HEK293 (cell line): ENCODE data around the gene FCMR.

Experiments used
- CTCF ChIA-PET: fragments of 350-600 bp; formaldehyde crosslinking; extraction: SDS; loops from one replicate; lab custom pipeline; 2021; ENCODE audit warnings: antibody characterized with exemption; lab: Yijun Ruan, JAX
- POLR2A ChIA-PET: fragments of 300-600 bp; formaldehyde crosslinking; extraction: SDS; loops from one replicate; lab custom pipeline; 2020; ENCODE audit warnings: antibody characterized with exemption, inconsistent platforms; lab: Yijun Ruan, JAX
- H3K27ac ChIP-seq: fragments of 200-500 bp; sonication (Bioruptor generic); 2 replicates; pipeline ENCODE4 v1.5.1; 2014; ENCODE audit warnings: low read depth, low read length, control low read depth, inconsistent platforms; ENCODE audit errors: extremely low read depth
- H3K36me3 ChIP-seq, 2 experiments: fragments of 200-500 bp in 1 of 2; sonication (Bioruptor generic) in 1 of 2; 1 replicate in 1 of 2; 2 replicates in 1 of 2; pipeline ENCODE4 v1.5.1; 2014 to 2017; ENCODE audit warnings: inconsistent platforms in 2 of 2, low read length in 2 of 2; ENCODE audit not compliant: control insufficient read depth in 2 of 2, insufficient read depth in 1 of 2
- H3K4me1 ChIP-seq: fragments of 200-500 bp; sonication (Bioruptor generic); 2 replicates; pipeline ENCODE4 v1.5.1; 2014; ENCODE audit warnings: mild to moderate bottlenecking, low read length, inconsistent platforms; ENCODE audit not compliant: control insufficient read depth, insufficient read depth
- H3K4me3 ChIP-seq: 2 replicates; pipeline ENCODE4 v1.5.1; 2011; ENCODE audit warnings: low read depth, mild to moderate bottlenecking, control low read depth, low read length, moderate library complexity
- H3K9me3 ChIP-seq: fragments of 200-500 bp; sonication (Bioruptor generic); 2 replicates; pipeline ENCODE4 v1.5.1; 2014; ENCODE audit warnings: low read depth, low read length, inconsistent platforms; ENCODE audit not compliant: control insufficient read depth, insufficient read depth
- FEZF1 ChIP-seq: fragments of 450-650 bp; formaldehyde crosslinking; IDR thresholded peaks from 2 replicates; pipeline ENCODE4 v1.5.1; 2016; ENCODE audit warnings: missing biosample characterization, missing genetic modification characterization
- GLIS1 ChIP-seq: fragments of 450-650 bp; formaldehyde crosslinking; IDR thresholded peaks from 2 replicates; pipeline ENCODE4 v1.5.1; 2016; ENCODE audit warnings: missing biosample characterization, missing genetic modification characterization
- SCRT1 ChIP-seq: fragments of 450-650 bp; formaldehyde crosslinking; IDR thresholded peaks from 2 replicates; pipeline ENCODE4 v1.5.1; 2016; ENCODE audit warnings: missing biosample characterization, missing genetic modification characterization, borderline replicate concordance
- ZBTB48 ChIP-seq: fragments of 450-650 bp; formaldehyde crosslinking; IDR thresholded peaks from 2 replicates; pipeline ENCODE4 v1.5.1; 2016; ENCODE audit warnings: missing biosample characterization, missing genetic modification characterization
- ZBTB7A ChIP-seq: fragments of 450-650 bp; formaldehyde crosslinking; IDR thresholded peaks from 2 replicates; pipeline ENCODE4 v1.5.1; 2016; ENCODE audit warnings: low read depth, missing biosample characterization, missing genetic modification characterization
- ZFP37 ChIP-seq: fragments of 450-650 bp; formaldehyde crosslinking; IDR thresholded peaks from 2 replicates; pipeline ENCODE4 v1.5.1; 2016; ENCODE audit warnings: missing biosample characterization, missing genetic modification characterization
- ZIC2 ChIP-seq: fragments of 450-650 bp; formaldehyde crosslinking; IDR thresholded peaks from 2 replicates; pipeline ENCODE4 v1.5.1; 2016; ENCODE audit warnings: missing biosample characterization, missing genetic modification characterization
- ZNF155 ChIP-seq: fragments of 450-650 bp; formaldehyde crosslinking; IDR thresholded peaks from 2 replicates; pipeline ENCODE4 v1.5.1; 2016; ENCODE audit warnings: missing biosample characterization, missing genetic modification characterization
- ZNF19 ChIP-seq: fragments of 450-650 bp; formaldehyde crosslinking; IDR thresholded peaks from 2 replicates; pipeline ENCODE4; 2016; ENCODE audit warnings: missing biosample characterization, missing genetic modification characterization, low read depth
- ZNF292 ChIP-seq: fragments of 450-650 bp; formaldehyde crosslinking; IDR thresholded peaks from 2 replicates; pipeline ENCODE4 v1.5.1; 2016; ENCODE audit warnings: low read depth, missing biosample characterization, missing genetic modification characterization, borderline replicate concordance
- ZNF529 ChIP-seq: fragments of 450-650 bp; formaldehyde crosslinking; IDR thresholded peaks from 2 replicates; pipeline ENCODE4 v1.5.1; 2017; ENCODE audit warnings: missing genetic modification characterization, missing biosample characterization; ENCODE audit not compliant: insufficient replicate concordance
- ZNF561 ChIP-seq: fragments of 450-650 bp; IDR thresholded peaks from 2 replicates; pipeline ENCODE4 v1.5.1; 2018; ENCODE audit warnings: missing biosample characterization, missing genetic modification characterization, borderline replicate concordance
- ZNF585B ChIP-seq: fragments of 450-650 bp; formaldehyde crosslinking; IDR thresholded peaks from 2 replicates; pipeline ENCODE4 v1.5.1; 2016; ENCODE audit warnings: missing biosample characterization, missing genetic modification characterization
- ZNF664 ChIP-seq: fragments of 450-650 bp; formaldehyde crosslinking; IDR thresholded peaks from 2 replicates; pipeline ENCODE4 v1.5.1; 2016; ENCODE audit warnings: missing biosample characterization, missing genetic modification characterization
- ZNF776 ChIP-seq: fragments of 450-650 bp; formaldehyde crosslinking; IDR thresholded peaks from 2 replicates; pipeline ENCODE4 v1.5.0; 2017; ENCODE audit warnings: missing biosample characterization, missing genetic modification characterization, borderline replicate concordance
- ZNF777 ChIP-seq: fragments of 450-650 bp; formaldehyde crosslinking; IDR thresholded peaks from 2 replicates; pipeline ENCODE4 v1.5.1; 2017; ENCODE audit warnings: missing biosample characterization, missing genetic modification characterization, borderline replicate concordance
- ZNF837 ChIP-seq: fragments of 450-650 bp; formaldehyde crosslinking; IDR thresholded peaks from 2 replicates; pipeline ENCODE4 v1.5.1; 2016; ENCODE audit warnings: missing biosample characterization, missing genetic modification characterization
- TF ChIP-seq, protein P1 (sequence below): fragments of 450-650 bp; formaldehyde crosslinking; IDR thresholded peaks from 2 replicates; pipeline ENCODE4 v1.5.1; 2016; ENCODE audit warnings: missing biosample characterization, missing genetic modification characterization
- TF ChIP-seq, protein P2 (sequence below): fragments of 450-650 bp; formaldehyde crosslinking; IDR thresholded peaks from 2 replicates; pipeline ENCODE4 v1.5.1; 2016; ENCODE audit warnings: missing biosample characterization, missing genetic modification characterization
- TF ChIP-seq, protein P3 (sequence below): fragments of 450-650 bp; formaldehyde crosslinking; IDR thresholded peaks from 2 replicates; pipeline ENCODE4 v1.5.1; 2016; ENCODE audit warnings: missing biosample characterization, missing genetic modification characterization
- TF ChIP-seq, protein P4 (sequence below): fragments of 450-650 bp; formaldehyde crosslinking; conservative IDR thresholded peaks from 2 replicates; pipeline ENCODE4 v1.5.1; 2016; ENCODE audit warnings: low read depth, missing biosample characterization, missing genetic modification characterization

The FCMR gene

DNA sequence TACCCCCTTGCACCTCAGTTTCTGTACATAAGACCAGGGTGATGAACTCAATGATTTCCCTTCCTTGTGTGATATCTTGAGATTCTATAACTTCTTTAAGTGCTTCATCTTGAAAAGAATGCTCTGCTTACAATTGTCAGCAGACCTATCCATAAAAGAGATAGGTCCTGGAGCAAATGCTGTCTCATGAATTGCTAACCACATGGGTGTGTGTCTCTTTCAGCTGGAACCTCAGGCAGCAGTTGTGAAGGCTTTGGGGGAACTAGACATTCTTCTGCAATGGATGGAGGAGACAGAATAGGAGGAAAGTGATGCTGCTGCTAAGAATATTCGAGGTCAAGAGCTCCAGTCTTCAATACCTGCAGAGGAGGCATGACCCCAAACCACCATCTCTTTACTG is 53.5 kb downstream of the FCMR start (continued):
- TF ChIP-seq ZNF776 (tag by site-specific recombination) = no peak

DNA sequence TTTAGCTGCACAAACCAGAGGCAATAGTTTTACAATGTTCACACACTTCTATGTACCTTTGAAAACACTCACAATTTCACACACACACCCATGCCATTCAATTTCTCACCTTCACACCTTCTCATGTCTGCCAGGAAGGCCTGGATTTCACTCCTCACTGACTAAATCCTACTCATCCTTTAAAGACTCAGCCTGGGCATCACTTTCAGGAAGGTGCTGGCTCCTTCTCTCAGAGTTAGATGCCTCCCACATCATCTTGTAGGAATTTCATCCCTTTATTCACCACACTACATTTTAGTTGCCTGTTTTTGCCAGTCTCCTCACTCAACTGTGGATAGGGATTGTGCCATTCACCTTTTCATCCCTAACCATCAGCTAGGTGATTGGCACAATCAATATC is 54.0 kb downstream of the FCMR start:
- no peaks in the 10 kb centered on the region for H3K9me3 ChIP-seq
- no peaks in the 10 kb centered on the region for H3K36me3 ChIP-seq
- TF ChIP-seq GLIS1 (no peak), FEZF1 (no peak), ZNF777 (no peak), ZNF529 (tag by site-specific recombination) (no peak), ZBTB48 (no peak), ZNF292 (no peak), ZNF585B (tag by site-specific recombination) (no peak), ZFP37 (tag by site-specific recombination) (no peak), ZNF561 (tag by site-specific recombination) (no peak), ZNF155 (tag by site-specific recombination) (no peak), ZNF837 (tag by site-specific recombination) (no peak), ZIC2 (tag by site-specific recombination) (no peak), ZBTB7A (tag by site-specific recombination) (no peak), SCRT1 (no peak), ZNF664 (tag by site-specific recombination) (no peak), ZNF19 (tag by site-specific recombination) (no peak)
- TF ChIP-seq, protein P1, sequence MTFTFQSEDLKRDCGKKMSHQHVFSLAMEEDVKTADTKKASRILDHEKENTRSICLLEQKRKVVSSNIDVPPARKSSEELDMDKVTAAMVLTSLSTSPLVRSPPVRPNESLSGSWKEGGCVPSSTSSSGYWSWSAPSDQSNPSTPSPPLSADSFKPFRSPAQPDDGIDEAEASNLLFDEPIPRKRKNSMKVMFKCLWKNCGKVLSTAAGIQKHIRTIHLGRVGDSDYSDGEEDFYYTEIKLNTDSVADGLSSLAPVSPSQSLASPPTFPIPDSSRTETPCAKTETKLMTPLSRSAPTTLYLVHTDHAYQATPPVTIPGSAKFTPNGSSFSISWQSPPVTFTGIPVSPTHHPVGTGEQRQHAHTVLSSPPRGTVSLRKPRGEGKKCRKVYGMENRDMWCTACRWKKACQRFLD (tag by site-specific recombination) = no peak
- TF ChIP-seq, protein P2, sequence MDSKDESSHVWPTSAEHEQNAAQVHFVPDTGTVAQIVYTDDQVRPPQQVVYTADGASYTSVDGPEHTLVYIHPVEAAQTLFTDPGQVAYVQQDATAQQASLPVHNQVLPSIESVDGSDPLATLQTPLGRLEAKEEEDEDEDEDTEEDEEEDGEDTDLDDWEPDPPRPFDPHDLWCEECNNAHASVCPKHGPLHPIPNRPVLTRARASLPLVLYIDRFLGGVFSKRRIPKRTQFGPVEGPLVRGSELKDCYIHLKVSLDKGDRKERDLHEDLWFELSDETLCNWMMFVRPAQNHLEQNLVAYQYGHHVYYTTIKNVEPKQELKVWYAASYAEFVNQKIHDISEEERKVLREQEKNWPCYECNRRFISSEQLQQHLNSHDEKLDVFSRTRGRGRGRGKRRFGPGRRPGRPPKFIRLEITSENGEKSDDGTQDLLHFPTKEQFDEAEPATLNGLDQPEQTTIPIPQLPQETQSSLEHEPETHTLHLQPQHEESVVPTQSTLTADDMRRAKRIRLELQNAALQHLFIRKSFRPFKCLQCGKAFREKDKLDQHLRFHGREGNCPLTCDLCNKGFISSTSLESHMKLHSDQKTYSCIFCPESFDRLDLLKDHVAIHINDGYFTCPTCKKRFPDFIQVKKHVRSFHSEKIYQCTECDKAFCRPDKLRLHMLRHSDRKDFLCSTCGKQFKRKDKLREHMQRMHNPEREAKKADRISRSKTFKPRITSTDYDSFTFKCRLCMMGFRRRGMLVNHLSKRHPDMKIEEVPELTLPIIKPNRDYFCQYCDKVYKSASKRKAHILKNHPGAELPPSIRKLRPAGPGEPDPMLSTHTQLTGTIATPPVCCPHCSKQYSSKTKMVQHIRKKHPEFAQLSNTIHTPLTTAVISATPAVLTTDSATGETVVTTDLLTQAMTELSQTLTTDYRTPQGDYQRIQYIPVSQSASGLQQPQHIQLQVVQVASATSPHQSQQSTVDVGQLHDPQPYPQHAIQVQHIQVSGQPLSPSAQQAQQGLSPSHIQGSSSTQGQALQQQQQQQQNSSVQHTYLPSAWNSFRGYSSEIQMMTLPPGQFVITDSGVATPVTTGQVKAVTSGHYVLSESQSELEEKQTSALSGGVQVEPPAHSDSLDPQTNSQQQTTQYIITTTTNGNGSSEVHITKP = no peak
- TF ChIP-seq, protein P3, sequence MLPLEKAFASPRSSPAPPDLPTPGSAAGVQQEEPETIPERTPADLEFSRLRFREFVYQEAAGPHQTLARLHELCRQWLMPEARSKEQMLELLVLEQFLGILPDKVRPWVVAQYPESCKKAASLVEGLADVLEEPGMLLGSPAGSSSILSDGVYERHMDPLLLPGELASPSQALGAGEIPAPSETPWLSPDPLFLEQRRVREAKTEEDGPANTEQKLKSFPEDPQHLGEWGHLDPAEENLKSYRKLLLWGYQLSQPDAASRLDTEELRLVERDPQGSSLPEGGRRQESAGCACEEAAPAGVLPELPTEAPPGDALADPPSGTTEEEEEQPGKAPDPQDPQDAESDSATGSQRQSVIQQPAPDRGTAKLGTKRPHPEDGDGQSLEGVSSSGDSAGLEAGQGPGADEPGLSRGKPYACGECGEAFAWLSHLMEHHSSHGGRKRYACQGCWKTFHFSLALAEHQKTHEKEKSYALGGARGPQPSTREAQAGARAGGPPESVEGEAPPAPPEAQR (tag by site-specific recombination) = no peak
- TF ChIP-seq, protein P4, sequence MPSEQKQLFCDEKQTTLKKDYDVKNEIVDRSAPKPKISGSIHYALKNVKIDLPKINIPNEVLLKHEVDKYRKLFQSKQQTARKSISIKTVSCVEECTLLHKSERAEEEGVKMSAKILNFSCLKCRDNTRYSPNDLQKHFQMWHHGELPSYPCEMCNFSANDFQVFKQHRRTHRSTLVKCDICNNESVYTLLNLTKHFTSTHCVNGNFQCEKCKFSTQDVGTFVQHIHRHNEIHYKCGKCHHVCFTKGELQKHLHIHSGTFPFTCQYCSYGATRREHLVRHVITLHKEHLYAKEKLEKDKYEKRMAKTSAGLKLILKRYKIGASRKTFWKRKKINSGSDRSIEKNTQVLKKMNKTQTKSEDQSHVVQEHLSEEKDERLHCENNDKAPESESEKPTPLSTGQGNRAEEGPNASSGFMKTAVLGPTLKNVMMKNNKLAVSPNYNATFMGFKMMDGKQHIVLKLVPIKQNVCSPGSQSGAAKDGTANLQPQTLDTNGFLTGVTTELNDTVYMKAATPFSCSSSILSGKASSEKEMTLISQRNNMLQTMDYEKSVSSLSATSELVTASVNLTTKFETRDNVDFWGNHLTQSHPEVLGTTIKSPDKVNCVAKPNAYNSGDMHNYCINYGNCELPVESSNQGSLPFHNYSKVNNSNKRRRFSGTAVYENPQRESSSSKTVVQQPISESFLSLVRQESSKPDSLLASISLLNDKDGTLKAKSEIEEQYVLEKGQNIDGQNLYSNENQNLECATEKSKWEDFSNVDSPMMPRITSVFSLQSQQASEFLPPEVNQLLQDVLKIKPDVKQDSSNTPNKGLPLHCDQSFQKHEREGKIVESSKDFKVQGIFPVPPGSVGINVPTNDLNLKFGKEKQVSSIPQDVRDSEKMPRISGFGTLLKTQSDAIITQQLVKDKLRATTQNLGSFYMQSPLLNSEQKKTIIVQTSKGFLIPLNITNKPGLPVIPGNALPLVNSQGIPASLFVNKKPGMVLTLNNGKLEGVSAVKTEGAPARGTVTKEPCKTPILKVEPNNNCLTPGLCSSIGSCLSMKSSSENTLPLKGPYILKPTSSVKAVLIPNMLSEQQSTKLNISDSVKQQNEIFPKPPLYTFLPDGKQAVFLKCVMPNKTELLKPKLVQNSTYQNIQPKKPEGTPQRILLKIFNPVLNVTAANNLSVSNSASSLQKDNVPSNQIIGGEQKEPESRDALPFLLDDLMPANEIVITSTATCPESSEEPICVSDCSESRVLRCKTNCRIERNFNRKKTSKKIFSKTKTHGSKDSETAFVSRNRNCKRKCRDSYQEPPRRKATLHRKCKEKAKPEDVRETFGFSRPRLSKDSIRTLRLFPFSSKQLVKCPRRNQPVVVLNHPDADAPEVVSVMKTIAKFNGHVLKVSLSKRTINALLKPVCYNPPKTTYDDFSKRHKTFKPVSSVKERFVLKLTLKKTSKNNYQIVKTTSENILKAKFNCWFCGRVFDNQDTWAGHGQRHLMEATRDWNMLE = no peak
- CTCF ChIA-PET = interaction anchor here (0.7 to 1.5 kb wide), 3 partner anchors 10 to 44 kb away, joined by 3 to 5 read pairs (median 3); no protein-coding TSS in a partner anchor
- POLR2A ChIA-PET = no interaction called here
- no peak overlapping the region for H3K4me3 ChIP-seq
- no peak overlapping the region for H3K27ac ChIP-seq
- no peaks in the 10 kb centered on the region for H3K4me1 ChIP-seq
